Nephron (organoid): ENCODE results near the gene RIN1.

ENCODE experiments used
- H3K27ac Mint-ChIP-seq, 3 experiments: 2 replicates each; pipeline ENCODE4 v1.8.0; 2020; ENCODE audit warnings: mixed read lengths in 3 of 3, mild to moderate bottlenecking in 2 of 3, moderate library complexity in 1 of 3
- H3K27me3 Mint-ChIP-seq: 2 replicates; pipeline ENCODE4 v1.8.0; 2021; ENCODE audit warnings: low read depth, mild to moderate bottlenecking, moderate library complexity, mixed read lengths
- H3K36me3 Mint-ChIP-seq: 2 replicates; pipeline ENCODE4 v1.8.0; 2020; ENCODE audit warnings: low read depth, mixed read lengths
- H3K4me1 Mint-ChIP-seq: 2 replicates; pipeline ENCODE4 v1.8.0; 2020; ENCODE audit warnings: mixed read lengths
- H3K4me3 Mint-ChIP-seq, 3 experiments: 2 replicates each; pipeline ENCODE4 v1.8.0; 2020; ENCODE audit warnings: mild to moderate bottlenecking in 3 of 3, mixed read lengths in 3 of 3, moderate library complexity in 2 of 3
- H3K9me3 Mint-ChIP-seq: 2 replicates; pipeline ENCODE4 v1.8.0; 2020; ENCODE audit warnings: mixed read lengths
- TF ChIP-seq, protein P1 (sequence below), 3 experiments: fragments of 200-600 bp; sonication (generic); IDR thresholded peaks; one replicate each; pipeline ENCODE4 v1.5.0; 2021; ENCODE audit warnings: antibody characterized with exemption in 3 of 3; ENCODE audit not compliant: unreplicated experiment in 3 of 3

Gene RIN1

DNA sequence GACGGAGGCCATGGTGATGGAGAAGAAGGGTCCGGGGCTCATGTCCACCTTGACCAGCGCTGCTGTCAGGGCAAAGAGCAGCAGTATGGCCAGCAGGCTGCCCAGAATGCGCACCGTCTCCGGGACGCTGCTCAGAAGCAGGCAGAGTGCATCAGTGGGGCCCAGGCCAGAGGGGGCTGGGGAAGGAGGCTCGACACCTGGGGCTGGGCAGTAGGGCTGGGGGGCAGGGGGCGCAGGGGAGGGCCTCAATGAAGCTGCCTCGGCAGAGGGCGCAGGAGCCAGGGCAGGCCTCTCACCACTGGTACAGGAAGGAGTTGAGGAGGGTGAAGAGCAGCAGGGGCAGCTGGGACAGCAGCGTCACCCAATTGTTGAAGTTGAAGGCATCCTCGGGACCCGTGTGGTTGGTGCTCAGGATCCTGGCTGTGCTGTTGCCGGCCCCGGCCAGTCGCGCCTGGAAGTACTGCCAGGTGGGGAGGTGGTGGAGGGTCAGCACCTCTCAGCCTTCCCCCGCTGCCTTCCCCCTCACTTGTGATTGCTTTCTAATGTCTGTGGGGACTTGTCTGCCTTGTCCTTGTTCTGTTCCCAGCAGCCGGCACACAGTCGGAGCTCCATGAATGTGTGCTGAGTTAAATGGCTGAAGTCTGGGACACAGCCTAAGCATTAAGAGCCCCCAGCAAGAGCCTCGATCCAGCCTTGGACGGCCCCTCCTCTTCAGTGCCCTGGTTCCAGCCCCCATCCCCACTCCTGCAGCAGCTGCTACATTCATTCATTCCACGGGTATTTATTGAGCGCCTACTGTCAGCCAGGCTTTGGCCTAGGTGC is 33.0 kb upstream of the RIN1 start:
- TF ChIP-seq, protein P1, sequence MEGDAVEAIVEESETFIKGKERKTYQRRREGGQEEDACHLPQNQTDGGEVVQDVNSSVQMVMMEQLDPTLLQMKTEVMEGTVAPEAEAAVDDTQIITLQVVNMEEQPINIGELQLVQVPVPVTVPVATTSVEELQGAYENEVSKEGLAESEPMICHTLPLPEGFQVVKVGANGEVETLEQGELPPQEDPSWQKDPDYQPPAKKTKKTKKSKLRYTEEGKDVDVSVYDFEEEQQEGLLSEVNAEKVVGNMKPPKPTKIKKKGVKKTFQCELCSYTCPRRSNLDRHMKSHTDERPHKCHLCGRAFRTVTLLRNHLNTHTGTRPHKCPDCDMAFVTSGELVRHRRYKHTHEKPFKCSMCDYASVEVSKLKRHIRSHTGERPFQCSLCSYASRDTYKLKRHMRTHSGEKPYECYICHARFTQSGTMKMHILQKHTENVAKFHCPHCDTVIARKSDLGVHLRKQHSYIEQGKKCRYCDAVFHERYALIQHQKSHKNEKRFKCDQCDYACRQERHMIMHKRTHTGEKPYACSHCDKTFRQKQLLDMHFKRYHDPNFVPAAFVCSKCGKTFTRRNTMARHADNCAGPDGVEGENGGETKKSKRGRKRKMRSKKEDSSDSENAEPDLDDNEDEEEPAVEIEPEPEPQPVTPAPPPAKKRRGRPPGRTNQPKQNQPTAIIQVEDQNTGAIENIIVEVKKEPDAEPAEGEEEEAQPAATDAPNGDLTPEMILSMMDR (IDR thresholded peaks at IDR 0.05; ENCODE audit: unreplicated experiment in 3 of 3) = no peak
- Mint-ChIP-seq H3K36me3 (peaks cover 10% of the 10 kb centered on the region), H3K27me3 (peaks cover 17% of the 10 kb centered on the region), H3K4me3 (peak overlapping the region; percentile 60 to 88 (median 82)), H3K27ac (peak overlapping the region; percentile 61 to 94 (median 85)), H3K9me3 (no peaks in the 10 kb centered on the region), H3K4me1 (peaks cover 16% of the 10 kb centered on the region)

DNA sequence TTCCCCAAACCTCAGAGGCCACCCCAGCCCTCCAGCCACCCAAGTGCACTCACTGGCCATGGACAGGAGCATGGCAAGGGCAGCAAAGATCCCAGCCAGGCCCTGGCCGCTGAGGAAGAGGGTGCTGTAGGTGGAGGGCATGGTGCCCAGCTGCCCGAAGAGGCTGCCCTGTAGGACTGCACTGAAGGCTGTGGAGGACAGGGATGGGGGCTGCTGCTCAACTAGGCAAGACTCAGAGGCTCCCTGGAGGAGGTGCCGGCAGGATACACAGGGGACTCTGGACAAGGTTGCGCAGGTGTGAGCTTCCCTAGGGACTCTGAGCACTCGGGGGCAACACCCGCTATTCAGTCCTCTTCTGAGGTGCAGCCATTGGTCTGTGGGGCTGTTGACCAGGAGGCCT is 32.2 kb upstream of the RIN1 start:
- Mint-ChIP-seq H3K27me3 (peaks cover 11% of the 10 kb centered on the region), H3K4me3 (peak overlapping the region; percentile 54 to 60 (median 56)), H3K4me1 (peaks cover 15% of the 10 kb centered on the region), H3K9me3 (no peaks in the 10 kb centered on the region), H3K36me3 (peaks cover 10% of the 10 kb centered on the region), H3K27ac (no peak overlapping the region)
- TF ChIP-seq, protein P1 (IDR thresholded peaks at IDR 0.05; ENCODE audit: unreplicated experiment in 3 of 3) = no peak

DNA sequence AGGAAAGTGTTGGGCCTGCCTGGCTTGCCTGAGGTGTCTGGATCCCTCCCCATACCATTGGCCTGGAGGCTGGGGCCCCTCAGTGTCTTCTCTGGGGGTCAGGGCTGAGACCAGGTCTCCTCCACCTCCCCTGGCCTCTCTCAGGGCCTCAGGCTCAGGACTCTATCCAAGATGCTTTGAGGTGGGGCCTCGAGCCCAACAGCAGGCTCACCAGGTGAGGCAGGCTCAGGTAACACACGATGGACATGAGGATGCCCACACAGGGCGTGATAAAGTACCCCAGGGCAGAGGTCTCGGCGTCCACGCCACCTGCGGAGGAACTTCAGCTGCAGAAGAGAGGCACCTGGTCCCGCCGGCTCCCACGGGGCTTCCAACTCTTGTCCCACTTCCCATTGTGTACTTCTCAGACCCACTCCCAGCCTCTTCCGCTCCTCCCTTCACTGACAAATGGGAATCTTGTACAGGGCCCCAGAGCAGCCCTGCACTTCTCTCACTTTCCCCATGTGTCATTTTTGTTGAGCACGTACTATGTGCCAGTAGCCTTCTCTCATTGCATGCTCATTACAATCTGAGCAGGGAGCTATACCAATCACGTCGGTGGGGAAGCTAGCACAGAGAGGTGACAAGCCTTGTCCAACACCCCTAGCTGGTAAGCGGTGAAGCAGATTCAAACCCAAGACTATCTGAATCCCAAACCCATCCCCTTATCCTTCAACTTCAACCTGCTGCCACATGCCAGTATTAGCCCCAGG is 31.5 kb upstream of the RIN1 start:
- H3K4me3 Mint-ChIP-seq = peak overlapping the region in 1 of 3 experiments; percentile 5
- peaks cover 6% of the 10 kb centered on the region for H3K27me3 Mint-ChIP-seq
- no peaks in the 10 kb centered on the region for H3K9me3 Mint-ChIP-seq
- peaks cover 10% of the 10 kb centered on the region for H3K36me3 Mint-ChIP-seq
- TF ChIP-seq, protein P1 (IDR thresholded peaks at IDR 0.05; ENCODE audit: unreplicated experiment in 3 of 3) = no peak
- no peak overlapping the region for H3K27ac Mint-ChIP-seq
- peaks cover 11% of the 10 kb centered on the region for H3K4me1 Mint-ChIP-seq

DNA sequence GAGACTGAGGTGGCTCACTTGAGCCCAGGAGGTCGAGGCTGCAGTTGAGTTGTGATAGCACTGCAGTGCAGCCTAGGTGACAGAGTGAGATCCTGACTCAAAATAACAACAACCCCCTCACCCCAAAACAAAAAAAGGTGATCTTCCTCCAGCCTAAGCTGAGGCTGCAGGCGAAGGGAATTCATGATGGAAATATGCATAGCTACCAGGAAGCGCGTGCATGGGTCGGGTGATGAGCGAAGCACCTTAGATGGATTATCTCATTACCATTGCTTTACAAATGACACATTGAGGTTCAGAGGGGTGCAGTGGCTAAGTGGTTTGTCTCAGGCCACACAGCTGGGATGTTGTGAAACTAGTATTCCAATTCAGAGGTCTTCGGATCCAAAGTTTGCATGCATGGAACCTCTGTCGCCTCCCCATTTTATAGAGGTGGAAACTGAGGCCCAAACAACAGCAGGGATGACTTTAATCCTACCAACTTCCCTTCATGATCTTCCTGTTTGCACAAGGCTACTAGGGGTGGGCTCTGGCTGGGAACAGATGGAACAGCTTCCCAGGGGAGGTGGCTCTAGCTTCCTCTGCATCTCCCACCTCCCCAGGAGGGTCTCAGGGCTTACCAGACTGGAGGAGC is 30.7 kb upstream of the RIN1 start:
- no peak overlapping the region for H3K4me3 Mint-ChIP-seq
- H3K9me3 Mint-ChIP-seq = no peaks in the 10 kb centered on the region
- no peak overlapping the region for H3K27ac Mint-ChIP-seq
- H3K36me3 Mint-ChIP-seq = peaks cover 14% of the 10 kb centered on the region
- TF ChIP-seq, protein P1 (IDR thresholded peaks at IDR 0.05; ENCODE audit: unreplicated experiment in 3 of 3) = no peak
- H3K27me3 Mint-ChIP-seq = no peaks in the 10 kb centered on the region
- peaks cover 11% of the 10 kb centered on the region for H3K4me1 Mint-ChIP-seq

DNA sequence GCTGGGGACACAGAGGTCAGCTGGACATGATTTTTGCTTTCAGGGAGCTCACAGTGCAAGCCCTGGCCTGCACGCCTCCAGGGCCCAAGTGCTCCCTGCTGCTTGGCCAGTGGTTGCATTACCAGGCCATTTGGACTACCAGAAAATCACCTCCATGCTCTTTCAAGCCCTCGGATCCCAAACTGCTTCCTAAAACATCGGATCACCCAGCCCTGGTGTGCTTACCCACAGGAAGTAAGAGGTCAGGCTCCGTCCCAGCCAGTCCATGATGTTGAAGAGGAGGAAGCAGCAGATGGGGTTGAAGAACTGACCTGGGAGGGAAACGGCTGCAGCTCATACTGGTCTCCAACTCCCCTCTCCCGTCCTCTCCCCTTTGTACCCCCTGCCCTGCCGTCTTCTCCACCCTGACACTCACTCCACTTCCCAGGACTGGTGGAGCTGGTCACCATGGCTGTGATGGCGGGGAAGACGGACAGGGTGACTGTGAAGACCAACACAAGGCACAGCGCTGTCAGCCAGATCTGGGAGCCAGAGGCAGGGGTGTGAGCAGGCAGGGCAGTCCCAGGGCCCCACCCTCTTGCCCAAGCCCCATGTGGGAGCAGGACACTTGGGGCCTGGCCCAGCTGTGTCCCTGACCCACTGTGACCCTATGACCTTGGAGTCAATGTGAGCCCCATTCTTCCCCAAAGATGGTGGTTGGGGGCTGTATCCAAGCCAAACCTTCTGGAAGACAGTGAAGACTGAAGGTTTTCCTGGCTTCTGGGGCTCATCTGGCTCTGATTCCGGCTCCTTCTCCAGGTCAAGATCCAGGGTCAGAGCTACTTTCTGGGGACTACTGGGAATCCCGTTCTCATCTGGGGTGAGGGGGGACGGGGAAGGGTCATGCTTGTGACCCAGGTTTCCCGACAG is 29.7 kb upstream of the RIN1 start:
- peaks cover 16% of the 10 kb centered on the region for H3K4me1 Mint-ChIP-seq
- no peaks in the 10 kb centered on the region for H3K27me3 Mint-ChIP-seq
- no peak overlapping the region for H3K4me3 Mint-ChIP-seq
- H3K27ac Mint-ChIP-seq = no peak overlapping the region
- TF ChIP-seq, protein P1 (IDR thresholded peaks at IDR 0.05; ENCODE audit: unreplicated experiment in 3 of 3) = no peak
- peaks cover 19% of the 10 kb centered on the region for H3K36me3 Mint-ChIP-seq
- no peaks in the 10 kb centered on the region for H3K9me3 Mint-ChIP-seq
